ENCODE results near the gene ACTRT3. TPM values are rescaled to one million over a fixed set of nuclear protein-coding genes. Genes with fewer than 3 reads are reported as not detected.

Gene ACTRT3
- total RNA-seq (not detected), total RNA-seq (0.15 to 0.23 reads per million in 2 donors)

- peak within 1 kb of the TSS; percentile 29 for H3K27ac Mint-ChIP-seq
- ATAC-seq (no peak), DNase-seq (peak; percentile 34 to 49 (median 38))
- H3K4me3 Mint-ChIP-seq = peak within 1 kb of the TSS; percentile 87
- H3K27me3 Mint-ChIP-seq = no peaks in the 10 kb centered on the region
- H3K4me1 Mint-ChIP-seq = peaks cover 34% of the 10 kb centered on the region
- peaks cover 3% of the 10 kb centered on the region for H3K36me3 Mint-ChIP-seq (ENCODE audit: low read depth)
- H3K9me3 ChIP-seq (ENCODE audit: control insufficient read depth, low read length, poor library complexity, severe bottlenecking) = no peaks in the 10 kb centered on the region
Observed at GRCh38 chr3:169769287-169770181, at the start of gene ACTRT3. Gene ACTRT3 (minus strand): TSS chr3:169769561. CDS start chr3:169769520, 41 bp downstream.

GRCh38 chr3:169818316-169818715 is 49.0 kb upstream of the ACTRT3 start:
- DNase-seq = no peak
- no peak overlapping the region for H3K4me3 Mint-ChIP-seq
- H3K36me3 Mint-ChIP-seq (ENCODE audit: low read depth) = no peaks in the 10 kb centered on the region
- peaks cover 50% of the 10 kb centered on the region for H3K27me3 Mint-ChIP-seq
- H3K9me3 ChIP-seq (ENCODE audit: control insufficient read depth, low read length, poor library complexity, severe bottlenecking) = peaks cover 3% of the 10 kb centered on the region
- no peak for ATAC-seq
- no peak overlapping the region for H3K27ac Mint-ChIP-seq
- peaks cover 7% of the 10 kb centered on the region for H3K4me1 Mint-ChIP-seq

- no peak for DNase-seq
- peaks cover 17% of the 10 kb centered on the region for H3K4me1 Mint-ChIP-seq
- no peak overlapping the region for H3K4me3 Mint-ChIP-seq
- H3K27me3 Mint-ChIP-seq = peaks cover 28% of the 10 kb centered on the region
- ATAC-seq = no peak
- no peaks in the 10 kb centered on the region for H3K36me3 Mint-ChIP-seq (ENCODE audit: low read depth)
- H3K27ac Mint-ChIP-seq = no peak overlapping the region
- peaks cover 3% of the 10 kb centered on the region for H3K9me3 ChIP-seq (ENCODE audit: control insufficient read depth, low read length, poor library complexity, severe bottlenecking)
Observed at GRCh38 chr3:169815590-169816150, 46.3 kb upstream of the ACTRT3 start.

- H3K36me3 Mint-ChIP-seq (ENCODE audit: low read depth) = no peaks in the 10 kb centered on the region
Observed at GRCh38 chr3:169813757-169814517, 44.6 kb upstream of the ACTRT3 start.

GRCh38 chr3:169813278-169813677 is 43.9 kb upstream of the ACTRT3 start:
- H3K4me1 Mint-ChIP-seq = peaks cover 22% of the 10 kb centered on the region
- peak overlapping the region; percentile 94 for H3K4me3 Mint-ChIP-seq
- ATAC-seq (peak; percentile 1), DNase-seq (no peak)
- peak overlapping the region; percentile 75 for H3K27ac Mint-ChIP-seq
- H3K9me3 ChIP-seq (ENCODE audit: control insufficient read depth, low read length, poor library complexity, severe bottlenecking) = peaks cover 3% of the 10 kb centered on the region
- no peaks in the 10 kb centered on the region for H3K36me3 Mint-ChIP-seq (ENCODE audit: low read depth)
- peaks cover 14% of the 10 kb centered on the region for H3K27me3 Mint-ChIP-seq

More at GRCh38 chr3:169813757-169814517, 44.6 kb upstream of the ACTRT3 start:
- ATAC-seq (peak; percentile 90), DNase-seq (peak; percentile 40 to 64 (median 49))
- peaks cover 3% of the 10 kb centered on the region for H3K9me3 ChIP-seq (ENCODE audit: control insufficient read depth, low read length, poor library complexity, severe bottlenecking)
- peaks cover 19% of the 10 kb centered on the region for H3K27me3 Mint-ChIP-seq
- H3K4me1 Mint-ChIP-seq = peaks cover 22% of the 10 kb centered on the region
- peak overlapping the region; percentile 94 for H3K4me3 Mint-ChIP-seq
- H3K27ac Mint-ChIP-seq = peak overlapping the region; percentile 75

GRCh38 chr3:169812332-169813235 is 43.2 kb upstream of the ACTRT3 start, which contains the start of the genes LRRC34 and LRRIQ4:
Gene LRRC34 (minus strand): TSS chr3:169812904. CDS start chr3:169812548, 356 bp downstream.
Gene LRRIQ4 (plus strand): TSS chr3:169812870. CDS start chr3:169821922, 9,052 bp downstream.
- H3K4me1 Mint-ChIP-seq = peaks cover 22% of the 10 kb centered on the region
- DNase-seq = peak; percentile 35 to 42 (median 41)
- H3K36me3 Mint-ChIP-seq (ENCODE audit: low read depth) = no peaks in the 10 kb centered on the region
- ATAC-seq = peak; percentile 65
- peaks cover 7% of the 10 kb centered on the region for H3K27me3 Mint-ChIP-seq
- H3K27ac Mint-ChIP-seq = peak within 1 kb of the TSS; percentile 75
- H3K4me3 Mint-ChIP-seq = peak within 1 kb of the TSS; percentile 94
- H3K9me3 ChIP-seq (ENCODE audit: control insufficient read depth, low read length, poor library complexity, severe bottlenecking) = peaks cover 3% of the 10 kb centered on the region

GRCh38 chr3:169811631-169812331 is 42.4 kb upstream of the ACTRT3 start:
- Mint-ChIP-seq H3K36me3 (ENCODE audit: low read depth) (no peaks in the 10 kb centered on the region), H3K27me3 (peaks cover 4% of the 10 kb centered on the region), H3K27ac (no peak overlapping the region), H3K4me1 (peaks cover 22% of the 10 kb centered on the region), H3K4me3 (peak overlapping the region; percentile 94)
- H3K9me3 ChIP-seq (ENCODE audit: control insufficient read depth, low read length, poor library complexity, severe bottlenecking) = peaks cover 3% of the 10 kb centered on the region
- DNase-seq (no peak), ATAC-seq (peak; percentile 7)

- H3K4me1 Mint-ChIP-seq = peaks cover 22% of the 10 kb centered on the region
- peaks cover under 1% of the 10 kb centered on the region for H3K27me3 Mint-ChIP-seq
- H3K9me3 ChIP-seq (ENCODE audit: control insufficient read depth, low read length, poor library complexity, severe bottlenecking) = no peaks in the 10 kb centered on the region
- no peaks in the 10 kb centered on the region for H3K36me3 Mint-ChIP-seq (ENCODE audit: low read depth)
- DNase-seq = no peak
- no peak overlapping the region for H3K27ac Mint-ChIP-seq
- ATAC-seq = no peak
- H3K4me3 Mint-ChIP-seq = no peak overlapping the region
Observed at GRCh38 chr3:169809230-169809795, 40.0 kb upstream of the ACTRT3 start.

GRCh38 chr3:169804681-169805080 is 35.3 kb upstream of the ACTRT3 start:
- Mint-ChIP-seq H3K4me3 (no peak overlapping the region), H3K27me3 (no peaks in the 10 kb centered on the region), H3K4me1 (peaks cover 5% of the 10 kb centered on the region), H3K27ac (no peak overlapping the region), H3K36me3 (ENCODE audit: low read depth) (peaks cover 5% of the 10 kb centered on the region)
- ATAC-seq = no peak
- no peak for DNase-seq
- H3K9me3 ChIP-seq (ENCODE audit: control insufficient read depth, low read length, poor library complexity, severe bottlenecking) = no peaks in the 10 kb centered on the region

GRCh38 chr3:169792359-169792758 is 23.0 kb upstream of the ACTRT3 start:
- Mint-ChIP-seq H3K27ac (no peak overlapping the region), H3K36me3 (ENCODE audit: low read depth) (peaks cover 6% of the 10 kb centered on the region), H3K27me3 (no peaks in the 10 kb centered on the region), H3K4me1 (peaks cover 8% of the 10 kb centered on the region), H3K4me3 (no peak overlapping the region)
- DNase-seq (no peak), ATAC-seq (no peak)
- no peaks in the 10 kb centered on the region for H3K9me3 ChIP-seq (ENCODE audit: control insufficient read depth, low read length, poor library complexity, severe bottlenecking)

- H3K36me3 Mint-ChIP-seq (ENCODE audit: low read depth) = peaks cover 9% of the 10 kb centered on the region
- DNase-seq (no peak), ATAC-seq (no peak)
- H3K27me3 Mint-ChIP-seq = no peaks in the 10 kb centered on the region
- no peak overlapping the region for H3K4me3 Mint-ChIP-seq
- no peaks in the 10 kb centered on the region for H3K9me3 ChIP-seq (ENCODE audit: control insufficient read depth, low read length, poor library complexity, severe bottlenecking)
- peaks cover 8% of the 10 kb centered on the region for H3K4me1 Mint-ChIP-seq
- H3K27ac Mint-ChIP-seq = peak overlapping the region; percentile 62
Observed at GRCh38 chr3:169790687-169791429, 21.5 kb upstream of the ACTRT3 start.

Measured in T-helper 17 cell (primary cell).